NT2/D1 (cell line): ENCODE results near the gene KIFBP.

Experiments used
- SUZ12 ChIP-seq: IDR thresholded peaks from 2 replicates; pipeline ENCODE4 v1.6.1; 2011; ENCODE audit not compliant: insufficient read length, insufficient read depth; ENCODE audit errors: extremely low read depth
- YY1 ChIP-seq: IDR thresholded peaks from 2 replicates; pipeline ENCODE4 v1.6.1; 2011; ENCODE audit not compliant: insufficient read length, insufficient read depth
- ZNF274 ChIP-seq: IDR thresholded peaks from 2 replicates; pipeline ENCODE4 v1.6.1; 2011; ENCODE audit warnings: mild to moderate bottlenecking, low read depth, low read length

DNA sequence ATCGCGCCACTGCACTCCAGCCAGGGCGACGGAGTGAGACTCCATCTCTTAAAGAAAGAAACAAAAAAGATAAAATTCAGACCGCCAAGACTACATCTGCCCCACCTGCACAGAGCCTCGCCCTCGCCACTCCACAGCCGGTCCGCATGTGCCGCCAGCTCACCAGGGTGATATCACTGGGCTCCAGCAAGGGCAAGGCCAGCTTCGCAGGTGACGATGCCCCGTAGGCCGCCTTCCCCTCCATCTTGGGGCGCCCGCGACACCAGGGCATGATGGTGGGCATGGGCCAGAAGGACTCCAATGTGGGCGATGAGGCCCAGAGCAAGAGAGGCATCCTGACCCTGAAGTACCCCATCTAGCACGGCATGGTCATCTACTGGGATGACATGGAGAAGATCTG is 34.0 kb downstream of the KIFBP start:
- TF ChIP-seq SUZ12 (no peak), YY1 (no peak), ZNF274 (no peak)
